GM18505 (cell line): ENCODE data around the gene MBP.

Experiments used
- ATAC-seq: cut with Tn5 transposase; IDR thresholded peaks from one replicate; pipeline ENCODE4 v1.9.1; 2021; ENCODE audit not compliant: unreplicated experiment
- POLR2A ChIP-seq: IDR thresholded peaks from 4 replicates; pipeline ENCODE4 v1.6.1; 2011; ENCODE audit warnings: borderline replicate concordance; ENCODE audit not compliant: insufficient read depth, insufficient read length; ENCODE audit errors: extremely low read depth

The MBP gene

GRCh38 chr18:77065221-77065981 is 67.2 kb downstream of the MBP start:
- peak; percentile 40 for ATAC-seq
- no peak for TF ChIP-seq POLR2A

- peak; percentile 38 for ATAC-seq
- peak; percentile 32 for TF ChIP-seq POLR2A
Measured at GRCh38 chr18:77063260-77063659, 69.3 kb downstream of the MBP start.

- TF ChIP-seq POLR2A: no peak
- peak; percentile 47 for ATAC-seq
Measured at GRCh38 chr18:77062518-77063003, 70.0 kb downstream of the MBP start.

GRCh38 chr18:77061946-77062517 is 70.6 kb downstream of the MBP start:
- TF ChIP-seq POLR2A: peak; percentile 42

GRCh38 chr18:77061281-77061945 is 71.2 kb downstream of the MBP start:
- no peak for TF ChIP-seq POLR2A
- ATAC-seq: no peak

More at GRCh38 chr18:77061946-77062517, 70.6 kb downstream of the MBP start:
- ATAC-seq: peak; percentile 28

- TF ChIP-seq POLR2A: no peak
- no peak for ATAC-seq
Measured at GRCh38 chr18:77060151-77060550, 72.4 kb downstream of the MBP start.

- no peak for TF ChIP-seq POLR2A
- ATAC-seq: no peak
Measured at GRCh38 chr18:77059294-77059916, 73.2 kb downstream of the MBP start.

- TF ChIP-seq POLR2A: no peak
- no peak for ATAC-seq
Measured at GRCh38 chr18:77058290-77058835, 74.2 kb downstream of the MBP start.

GRCh38 chr18:77057006-77057395 is 75.6 kb downstream of the MBP start:
- ATAC-seq: no peak
- no peak for TF ChIP-seq POLR2A

GRCh38 chr18:77056344-77057005 is 76.1 kb downstream of the MBP start:
- no peak for ATAC-seq
- TF ChIP-seq POLR2A: no peak

- no peak for TF ChIP-seq POLR2A
- ATAC-seq: no peak
Measured at GRCh38 chr18:77055429-77056300, 76.9 kb downstream of the MBP start.
